Psoas muscle (tissue), 8 donors: Measurements from ENCODE around the gene CPNE2. TPM values are rescaled to one million over a fixed set of nuclear protein-coding genes. Genes with fewer than 3 reads are reported as not detected.
"Not testable (repeated sequence)": the region's sequence is repeated elsewhere in the genome, so short reads cannot be mapped to it uniquely, and the experiment has no call there.

Experiments
- ATAC-seq, 4 donors: fragments of 200-7000 bp; cut with Tn5 transposase; one replicate each; pipeline ENCODE4 v1.9.1; 2020; ENCODE audit warnings: moderate library complexity in 3 of 4, mild to moderate bottlenecking in 2 of 4
- DNase-seq, 2 donors: peaks; one replicate each; pipeline ENCODE4 v3.0.0-alpha.2; 2020
- H3K27ac ChIP-seq: fragments of 200-600 bp; one replicate; pipeline ENCODE4 v1.8.0; 2022
- H3K27me3 ChIP-seq, 3 donors: fragments of 200-600 bp in 1 of 3; one replicate each; pipeline versions ENCODE4 v1.6.1 to v1.8.0; 2013 to 2022; ENCODE audit warnings: low read length in 2 of 3, mild to moderate bottlenecking in 2 of 3, moderate library complexity in 1 of 3; ENCODE audit not compliant: insufficient read depth in 3 of 3
- H3K36me3 ChIP-seq, 2 donors: fragments of 200-600 bp in 1 of 2; one replicate each; pipeline versions ENCODE4 v1.6.1 to v1.8.0; 2013 to 2022; ENCODE audit warnings: low read depth in 1 of 2, mild to moderate bottlenecking in 1 of 2, moderate library complexity in 1 of 2; ENCODE audit not compliant: insufficient read depth in 1 of 2
- H3K4me1 ChIP-seq: fragments of 200-600 bp; one replicate; pipeline ENCODE4 v1.8.0; 2022
- H3K4me3 ChIP-seq: fragments of 200-600 bp; one replicate; pipeline ENCODE4 v1.8.0; 2022; ENCODE audit warnings: mild to moderate bottlenecking
- H3K9me3 ChIP-seq: fragments of 200-600 bp; one replicate; pipeline ENCODE4 v1.8.0; 2022
- WGBS, 3 donors: extraction: QIAGEN DNeasy Blood & Tissue Kit; methylation state at CpG; one replicate each; pipeline versions ENCODE4 v1.1.6 to v1.1.7; 2013; 5-methylcytosine and 5-hydroxymethylcytosine counted together
- intact Hi-C, 2 donors: fragments of 100-400 bp; cut with DNase I; formaldehyde crosslinking; loops; one replicate each; pipeline versions ENCODE4 v1.11.0 to v1.14.2; 2022
- polyA plus RNA-seq, 3 donors: library from polyadenylated mRNA; stranded (reverse); fragments of 200-250 nt; gene quantifications; one replicate each; pipeline ENCODE4 v1.2.3, GENCODE V29; 2013
- total RNA-seq, 4 donors: library from RNA; stranded (reverse); fragmentation: NEBNext Ultra II Directional in 2 of 4; extraction: Animal tissue kit (Norgen Biotek cat#: 25700) in 2 of 4; gene quantifications; one replicate each; pipeline versions ENCODE4 v1.2.1 to v1.2.4, GENCODE V29; 2021 to 2023
- TF ChIP-seq, protein P1 (sequence below): fragments of 200-600 bp; IDR thresholded peaks from one replicate; pipeline ENCODE4 v1.8.0; 2022; ENCODE audit warnings: antibody characterized with exemption
- donor health status: healthy with polysubstance abuse.
- donor health status: DM: no; HTN: no; CAD: no; lungs with moderate emphysema.
- donor health status: Bipolar disorder and iron deficiency.
- donor health status: healthy.
- donor health status: DM: yes; HTN: yes; CAD: no.
- donor health status: DM: no; HTN: no; CAD: no.
- donor health status: DM: no; HTN: no; CAD: no.
- donor health status: DM: yes; HTN: yes; CAD: no.

CPNE2 gene
- total and polyA plus RNA-seq, 7 donors, result 8.1 to 16.9 (median 12.4) TPM

GRCh38 chr16:57186872-57187854, 94.8 kb downstream of the CPNE2 start:
- H3K9me3 ChIP-seq, result no peaks in the 10 kb centered on the region
- H3K4me3 ChIP-seq, result peak overlapping the region; percentile 93
- 2% methylated on average over 28 of the region's 28 CpGs for WGBS, 3 donors
- H3K27me3 ChIP-seq, result no peaks in the 10 kb centered on the region
- TF ChIP-seq, protein P1, sequence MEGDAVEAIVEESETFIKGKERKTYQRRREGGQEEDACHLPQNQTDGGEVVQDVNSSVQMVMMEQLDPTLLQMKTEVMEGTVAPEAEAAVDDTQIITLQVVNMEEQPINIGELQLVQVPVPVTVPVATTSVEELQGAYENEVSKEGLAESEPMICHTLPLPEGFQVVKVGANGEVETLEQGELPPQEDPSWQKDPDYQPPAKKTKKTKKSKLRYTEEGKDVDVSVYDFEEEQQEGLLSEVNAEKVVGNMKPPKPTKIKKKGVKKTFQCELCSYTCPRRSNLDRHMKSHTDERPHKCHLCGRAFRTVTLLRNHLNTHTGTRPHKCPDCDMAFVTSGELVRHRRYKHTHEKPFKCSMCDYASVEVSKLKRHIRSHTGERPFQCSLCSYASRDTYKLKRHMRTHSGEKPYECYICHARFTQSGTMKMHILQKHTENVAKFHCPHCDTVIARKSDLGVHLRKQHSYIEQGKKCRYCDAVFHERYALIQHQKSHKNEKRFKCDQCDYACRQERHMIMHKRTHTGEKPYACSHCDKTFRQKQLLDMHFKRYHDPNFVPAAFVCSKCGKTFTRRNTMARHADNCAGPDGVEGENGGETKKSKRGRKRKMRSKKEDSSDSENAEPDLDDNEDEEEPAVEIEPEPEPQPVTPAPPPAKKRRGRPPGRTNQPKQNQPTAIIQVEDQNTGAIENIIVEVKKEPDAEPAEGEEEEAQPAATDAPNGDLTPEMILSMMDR, result no peak
- peaks cover 34% of the 10 kb centered on the region for H3K4me1 ChIP-seq
- no peak for DNase-seq
- no peaks in the 10 kb centered on the region for H3K36me3 ChIP-seq
- intact Hi-C loops, result loop anchor here (5.0 kb wide), 1 partner anchor 55 kb away; no protein-coding TSS in a partner anchor
- H3K27ac ChIP-seq, result peak overlapping the region; percentile 96
- peak in 2 of 4 donors; percentile 0 to 5 for ATAC-seq

DNA sequence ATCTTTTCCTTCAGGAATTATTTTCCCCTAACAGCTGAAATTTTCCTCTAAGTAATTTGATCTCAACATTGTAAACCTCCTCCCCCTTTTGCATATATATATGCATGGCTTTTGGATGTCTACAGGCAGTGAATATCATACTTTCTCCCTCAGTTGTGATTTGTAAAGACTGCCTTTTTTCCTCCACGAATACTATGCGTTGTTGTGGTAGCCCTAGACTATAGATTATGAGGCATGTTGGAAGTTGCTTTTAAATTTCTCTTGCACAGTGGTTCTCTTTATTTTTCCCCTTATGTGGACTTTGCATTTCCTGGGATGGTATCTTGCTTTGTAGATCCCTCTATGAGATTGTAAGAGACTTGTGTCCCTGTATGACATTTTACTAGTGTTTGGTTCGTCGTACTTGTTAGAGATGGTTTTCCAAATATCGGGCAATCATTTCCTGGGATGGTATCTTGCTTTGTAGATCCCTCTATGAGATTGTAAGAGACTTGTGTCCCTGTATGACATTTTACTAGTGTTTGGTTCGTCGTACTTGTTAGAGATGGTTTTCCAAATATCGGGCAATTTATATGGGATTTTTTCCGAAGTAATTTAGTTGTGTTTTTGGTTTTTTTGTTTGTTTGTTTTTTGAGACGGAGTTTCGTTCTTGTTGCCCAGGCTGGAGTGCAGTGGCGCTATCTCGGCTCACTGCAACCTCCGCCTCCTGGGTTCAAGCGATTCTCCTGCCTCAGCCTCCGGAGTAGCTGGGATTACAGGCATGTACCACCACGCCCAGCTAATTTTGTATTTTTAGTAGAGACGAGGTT, 95.7 kb downstream of the CPNE2 start:
- not testable (repeated sequence) for DNase-seq, ATAC-seq, H3K27me3 ChIP-seq, H3K9me3 ChIP-seq, H3K36me3 ChIP-seq
- peak overlapping the region; percentile 93 for H3K4me3 ChIP-seq
- H3K27ac ChIP-seq, result peak overlapping the region; percentile 96
- intact Hi-C loops, result loop anchor here (5.0 kb wide), 1 partner anchor 54 kb away; no protein-coding TSS in a partner anchor
- 79 to 84% (median 81%) methylated on average over 18 of the region's 18 CpGs for WGBS, 3 donors
- H3K4me1 ChIP-seq, result peaks cover 35% of the 10 kb centered on the region

DNA sequence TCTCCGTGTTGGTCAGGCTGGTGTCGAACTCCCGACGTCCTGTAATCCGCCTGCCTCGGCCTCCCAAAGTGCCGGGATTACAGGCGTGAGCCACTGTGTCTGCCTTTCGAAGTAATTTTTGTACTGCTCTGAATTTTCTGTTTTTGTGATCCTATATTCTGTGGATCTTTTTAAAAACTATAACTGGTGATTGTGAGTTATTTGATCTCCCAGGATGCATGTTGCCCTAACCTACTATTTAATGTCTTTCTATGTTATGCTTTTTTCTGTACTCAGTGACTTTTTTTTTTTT, 96.3 kb downstream of the CPNE2 start:
- ATAC-seq (no peak), DNase-seq (no peak)
- TF ChIP-seq, protein P1, result no peak
- H3K27me3 ChIP-seq, result no peaks in the 10 kb centered on the region
- H3K36me3 ChIP-seq, result no peaks in the 10 kb centered on the region
- H3K4me3 ChIP-seq, result no peak overlapping the region
- no peaks in the 10 kb centered on the region for H3K9me3 ChIP-seq
- intact Hi-C loops, result loop anchor here (5.0 kb wide), 1 partner anchor 54 kb away; no protein-coding TSS in a partner anchor
- WGBS, 3 donors, result 91 to 92% (median 92%) methylated on average over 9 of the region's 9 CpGs
- peaks cover 35% of the 10 kb centered on the region for H3K4me1 ChIP-seq
- no peak overlapping the region for H3K27ac ChIP-seq

GRCh38 chr16:57189527-57189926, 97.1 kb downstream of the CPNE2 start:
- not testable (repeated sequence) for H3K9me3 ChIP-seq, H3K27me3 ChIP-seq, H3K27ac ChIP-seq, H3K36me3 ChIP-seq, ATAC-seq, DNase-seq, H3K4me3 ChIP-seq
- intact Hi-C loops, result loop anchor here (5.0 kb wide), 1 partner anchor 53 kb away; no protein-coding TSS in a partner anchor
- 96 to 100% (median 98%) methylated on average over 4 of the region's 4 CpGs for WGBS, 3 donors
- peaks cover 33% of the 10 kb centered on the region for H3K4me1 ChIP-seq

GRCh38 chr16:57190136-57190535, 97.8 kb downstream of the CPNE2 start:
- no peak for ATAC-seq
- TF ChIP-seq, protein P1, result no peak
- H3K4me1 ChIP-seq, result peaks cover 34% of the 10 kb centered on the region
- no peak for DNase-seq
- H3K36me3 ChIP-seq, result no peaks in the 10 kb centered on the region
- 92 to 96% (median 95%) methylated on average over 2 of the region's 2 CpGs for WGBS, 3 donors
- no peaks in the 10 kb centered on the region for H3K27me3 ChIP-seq
- intact Hi-C loops, result no loop called here
- no peaks in the 10 kb centered on the region for H3K9me3 ChIP-seq
- no peak overlapping the region for H3K27ac ChIP-seq
- no peak overlapping the region for H3K4me3 ChIP-seq
